Cardiac septum (tissue), 1 donor: ENCODE results near the gene FAM20C. TPM values are rescaled to one million over a fixed set of nuclear protein-coding genes. Genes with fewer than 3 reads are reported as not detected.

Experiments
- DNase-seq: peaks from one replicate; pipeline ENCODE4 v3.0.0-alpha.2; 2020; ENCODE audit warnings: low spot score
- intact Hi-C: fragments of 100-400 bp; cut with DNase I; formaldehyde crosslinking; loops from one replicate; pipeline ENCODE4 v1.14.0; 2022
- total RNA-seq: library from RNA; stranded (reverse); fragmentation: NEBNext Ultra II Directional; extraction: Animal tissue kit (Norgen Biotek cat#: 25700); gene quantifications from one replicate; pipeline ENCODE4 v1.2.1, GENCODE V29; 2021
- donor health status: DM: no; HTN: no; CAD: no.

The FAM20C gene
- total RNA-seq, 1 donor from 2014 or later: 30.2 TPM

- intact Hi-C loops: loop anchor here (2.0 kb wide), 1 partner anchor 24 kb away; no protein-coding TSS in a partner anchor
- DNase-seq: no peak
Observed at GRCh38 chr7:304574-305409, 112.4 kb downstream of the FAM20C start.

DNA sequence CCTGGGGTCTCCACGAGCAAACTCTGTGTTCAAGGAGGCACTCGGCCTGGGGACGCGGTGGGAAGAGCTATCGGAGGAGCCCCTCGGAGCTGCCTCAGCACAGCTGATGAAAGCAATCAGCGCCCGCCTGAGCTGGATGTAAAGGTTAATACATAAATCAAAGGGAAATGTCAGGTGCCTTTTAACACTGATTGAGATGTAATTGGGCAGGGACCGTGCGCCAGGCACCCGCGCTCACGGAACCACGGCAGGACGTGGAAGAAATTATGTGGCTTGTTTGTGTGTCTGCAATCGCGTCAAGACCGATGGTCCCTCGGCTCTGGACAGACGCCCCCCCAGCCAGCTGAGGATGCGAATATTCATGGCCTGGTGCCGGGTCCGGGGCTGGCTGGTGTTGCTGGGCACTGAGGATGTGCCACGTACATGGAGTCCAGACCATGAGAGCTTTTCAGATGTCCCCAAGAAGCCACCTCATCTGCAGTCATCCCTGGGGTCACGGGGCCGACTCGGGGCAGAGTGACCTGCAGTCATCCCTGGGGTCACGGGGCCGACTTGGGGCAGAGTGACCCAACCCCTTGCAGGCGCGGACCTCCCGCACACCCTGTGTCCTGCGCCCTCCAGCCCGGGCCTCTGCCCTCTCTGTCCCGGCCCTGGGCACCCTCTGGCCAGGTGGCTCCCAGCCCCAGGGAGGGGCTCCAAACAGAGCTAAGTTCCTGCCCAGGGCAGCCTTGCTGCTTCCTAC is 113.2 kb downstream of the FAM20C start:
- intact Hi-C loops: loop anchor here (2.0 kb wide), 1 partner anchor 25 kb away; no protein-coding TSS in a partner anchor
- no peak for DNase-seq

DNA sequence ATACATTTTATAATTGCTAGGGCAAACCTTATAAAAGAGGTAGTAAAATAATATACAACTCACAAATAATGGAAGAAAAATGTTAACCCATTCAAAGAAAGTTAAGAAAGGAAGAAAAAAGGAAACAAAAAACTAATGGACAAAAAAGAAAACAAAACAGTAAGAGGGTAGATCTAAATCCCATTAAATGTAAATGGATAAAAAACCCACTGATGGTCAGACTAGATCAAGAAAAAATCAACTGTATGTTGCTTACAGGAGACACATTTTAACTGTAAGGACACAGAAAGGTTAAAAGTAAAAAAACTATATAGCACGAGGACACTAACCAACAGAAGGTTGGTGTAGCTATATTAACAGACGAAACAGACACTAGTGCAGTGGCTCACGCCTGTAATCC is 115.6 kb downstream of the FAM20C start:
- intact Hi-C loops: no loop called here
- DNase-seq: no peak

GRCh38 chr7:309586-310228 is 117.3 kb downstream of the FAM20C start:
- no peak for DNase-seq
- intact Hi-C loops: no loop called here

Other genes starting within 250 kb of the FAM20C start
- not detected for gene FOXL3, start 97.6 kb downstream of the FAM20C start, total RNA-seq